Endothelial cell of umbilical vein (primary cell): ENCODE results near the gene ACAP2. TPM values are rescaled to one million over a fixed set of nuclear protein-coding genes. Genes with fewer than 3 reads are reported as not detected.

Experiments
- BruUV-seq: library from RNA; stranded (reverse); fragments of 400-500 nt; replicated peaks from 2 replicates; lab custom pipeline; 2021; lab: Mats Ljungman, UMichigan
- CTCF ChIA-PET: fragments of 300-600, 350-600 bp; sonication (Branson Sonifier 250); formaldehyde crosslinking; loops from one replicate; lab custom pipeline; 2021; ENCODE audit warnings: antibody characterized with exemption, inconsistent platforms; lab: Charles Lee
- POLR2A ChIA-PET: fragments of 300-600, 350-600 bp; sonication (Branson Sonifier 250); formaldehyde crosslinking; loops from one replicate; lab custom pipeline; 2021; ENCODE audit warnings: antibody characterized with exemption, inconsistent platforms; lab: Charles Lee
- DNase-seq: peaks from one replicate; pipeline ENCODE4 v3.0.0-alpha.2; 2011; ENCODE audit warnings: low read depth, low spot score
- FAIRE-seq: peaks from 2 replicates; lab custom pipeline; 2011; peaks lifted over from hg19 to GRCh38; lab: Jason Lieb, UNC
- H2AFZ ChIP-seq: 2 replicates; pipeline ENCODE4 v1.6.0; 2012; ENCODE audit warnings: low read depth, low read length, control low read depth, inconsistent platforms
- H3K27ac ChIP-seq: 2 replicates; pipeline ENCODE4 v1.5.1; 2011; ENCODE audit warnings: low read depth, mild to moderate bottlenecking, control low read depth, low read length, moderate library complexity; ENCODE audit not compliant: insufficient read depth
- H3K27me3 ChIP-seq, 2 experiments: 2 replicates each; pipeline versions ENCODE4 v1.6.0 to v1.6.1; 2011; ENCODE audit warnings: low read length in 2 of 2, mixed read lengths in 1 of 2; ENCODE audit not compliant: control insufficient read depth in 2 of 2, insufficient read depth in 2 of 2
- H3K36me3 ChIP-seq, 2 experiments: 2 replicates in 1 of 2; 3 replicates in 1 of 2; pipeline ENCODE4 v1.5.1; 2011; ENCODE audit warnings: low read length in 2 of 2, mild to moderate bottlenecking in 1 of 2, moderate library complexity in 1 of 2; ENCODE audit not compliant: control insufficient read depth in 2 of 2, insufficient read depth in 2 of 2; ENCODE audit errors: extremely low read depth in 1 of 2
- H3K4me1 ChIP-seq: 3 replicates; pipeline ENCODE4 v1.5.1; 2011; ENCODE audit warnings: mild to moderate bottlenecking, low read length; ENCODE audit not compliant: control insufficient read depth, insufficient read depth; ENCODE audit errors: extremely low read depth
- H3K4me2 ChIP-seq: 2 replicates; pipeline ENCODE4 v1.6.1; 2011; ENCODE audit warnings: low read length, control low read depth, mixed read lengths; ENCODE audit not compliant: insufficient read depth
- H3K4me3 ChIP-seq, 3 experiments: fragments of 200-600 bp in 1 of 3; sonication (generic), shearing (Covaris generic) in 1 of 3; replicated peaks in 1 of 3; 2 replicates each; pipeline ENCODE4 v1.5.1; 2011 to 2016; ENCODE audit warnings: control low read depth in 3 of 3, low read length in 3 of 3, mild to moderate bottlenecking in 2 of 3, inconsistent platforms in 1 of 3, low read depth in 1 of 3, moderate library complexity in 1 of 3; ENCODE audit not compliant: insufficient read depth in 1 of 3
- H3K79me2 ChIP-seq: 2 replicates; pipeline ENCODE4 v1.6.0; 2012; ENCODE audit warnings: low read length, inconsistent platforms; ENCODE audit not compliant: control insufficient read depth, insufficient read depth
- H3K9ac ChIP-seq: replicated peaks from 2 replicates; pipeline ENCODE3; 2011; ENCODE audit warnings: low read length, control low read depth; ENCODE audit not compliant: insufficient read depth; ENCODE audit errors: extremely low read depth
- H3K9me1 ChIP-seq: replicated peaks from 3 replicates; pipeline ENCODE4 v1.6.0; 2011; ENCODE audit warnings: mild to moderate bottlenecking, low read length; ENCODE audit not compliant: control insufficient read depth, insufficient read depth; ENCODE audit errors: extremely low read depth
- H3K9me3 ChIP-seq: replicated peaks from 2 replicates; pipeline ENCODE4 v1.5.1; 2012; ENCODE audit warnings: low read length, inconsistent platforms; ENCODE audit not compliant: control insufficient read depth, insufficient read depth
- H4K20me1 ChIP-seq: replicated peaks from 2 replicates; pipeline ENCODE3; 2011; ENCODE audit warnings: mild to moderate bottlenecking, low read length; ENCODE audit not compliant: control insufficient read depth, insufficient read depth; ENCODE audit errors: extremely low read depth
- CTCF ChIP-seq, 2 donors: IDR thresholded peaks; 1 replicate in 1 of 2; 2 replicates in 1 of 2; pipeline ENCODE4 v1.5.1; 2011; ENCODE audit warnings: low read length in 2 of 2, mild to moderate bottlenecking in 2 of 2, moderate library complexity in 2 of 2, control low read depth in 1 of 2, inconsistent platforms in 1 of 2, low read depth in 1 of 2; ENCODE audit not compliant: insufficient read depth in 1 of 2; ENCODE audit errors: extremely low read depth in 1 of 2
- EZH2 ChIP-seq: IDR thresholded peaks from 2 replicates; pipeline ENCODE4 v1.6.1; 2012; ENCODE audit warnings: borderline replicate concordance, low read depth, mild to moderate bottlenecking, moderate library complexity, low read length, inconsistent platforms; ENCODE audit not compliant: severe bottlenecking
- FOS ChIP-seq: IDR thresholded peaks from 2 replicates; pipeline ENCODE4 v1.6.1; 2011; ENCODE audit warnings: mild to moderate bottlenecking, low read length, moderate library complexity, borderline replicate concordance; ENCODE audit not compliant: insufficient read depth
- GATA2 ChIP-seq: IDR thresholded peaks from 2 replicates; pipeline ENCODE4 v1.7.0; 2011; ENCODE audit warnings: low read depth, mild to moderate bottlenecking, moderate library complexity, mixed read lengths, low read length; ENCODE audit not compliant: insufficient read length, insufficient read depth
- JUN ChIP-seq: IDR thresholded peaks from 2 replicates; pipeline ENCODE4 v1.6.1; 2011; ENCODE audit warnings: borderline replicate concordance, low read depth; ENCODE audit not compliant: insufficient read length, insufficient read depth
- MYC ChIP-seq: IDR thresholded peaks from one replicate; pipeline ENCODE4 v1.6.1; 2011; ENCODE audit warnings: mild to moderate bottlenecking, low read depth, low read length
- POLR2A ChIP-seq: IDR thresholded peaks from 2 replicates; pipeline ENCODE4 v1.6.1; 2012; ENCODE audit warnings: low read depth, mild to moderate bottlenecking, control low read depth, low read length
- POLR2AphosphoS5 ChIP-seq: IDR thresholded peaks from 2 replicates; pipeline ENCODE4 v1.6.1; 2012; ENCODE audit warnings: low read depth, mild to moderate bottlenecking, control low read depth, low read length, moderate library complexity; ENCODE audit not compliant: insufficient read depth
- dilution Hi-C: fragments of 300-500 bp; cut with MboI; formaldehyde crosslinking; loops from one replicate; pipeline ENCODE4 v1.15.0; 2019; ENCODE audit warnings: low sequenced_read_pairs; ENCODE audit not compliant: extremely low pct_ligation_motif_present
- intact Hi-C: fragments of 100-400 bp; cut with micrococcal nuclease; formaldehyde crosslinking; loops from one replicate; pipeline ENCODE4 v1.10.0; 2022
- polyA plus RNA-seq, 4 experiments: library from polyadenylated mRNA; depleted of rRNA in 3 of 4; stranded (reverse) in 3 of 4; unstranded in 1 of 4; fragments of >200 nt; gene quantifications; 2 replicates each; pipeline versions ENCODE4 v1.2.1 to v1.2.3, GENCODE V29; 2011 to 2012; ENCODE audit warnings: missing spikeins in 1 of 4
- total RNA-seq: library from RNA; stranded (reverse); gene quantifications from 2 replicates; pipeline ENCODE4 v1.2.3, GENCODE V29; 2021
- TF ChIP-seq, protein P1 (sequence below): IDR thresholded peaks from 2 replicates; pipeline ENCODE4 v1.6.1; 2011; ENCODE audit not compliant: insufficient read depth, insufficient read length

The ACAP2 gene
- total and polyA plus RNA-seq, 2 donors (not counting 3 experiments of a cell fraction or from before 2014, with no cell fraction given) = 13.6 to 36.9 TPM

GRCh38 chr3:195241592-195242355 lies 201.0 kb downstream of the ACAP2 start:
- H3K4me2 ChIP-seq = no peak overlapping the region
- no peak for TF ChIP-seq POLR2AphosphoS5
- TF ChIP-seq POLR2A = no peak
- no peak for TF ChIP-seq GATA2
- no peak for TF ChIP-seq CTCF (IDR thresholded peaks at IDR 0.05; ENCODE audit: extremely low read depth in 1 of 2, insufficient read depth in 1 of 2, low read depth in 1 of 2, low read length in 2 of 2)
- TF ChIP-seq MYC = no peak
- no peak for TF ChIP-seq FOS
- TF ChIP-seq EZH2 = no peak
- no peak for TF ChIP-seq JUN
- TF ChIP-seq, protein P1, sequence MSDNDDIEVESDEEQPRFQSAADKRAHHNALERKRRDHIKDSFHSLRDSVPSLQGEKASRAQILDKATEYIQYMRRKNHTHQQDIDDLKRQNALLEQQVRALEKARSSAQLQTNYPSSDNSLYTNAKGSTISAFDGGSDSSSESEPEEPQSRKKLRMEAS = no peak
- DNase-seq (no peak), FAIRE-seq (no peak)
- ChIA-PET POLR2A (no interaction called here), CTCF (interaction anchor here (0.6 to 0.7 kb wide), 2 partner anchors 15 to 87 kb away, joined by 3 to 4 read pairs; no protein-coding TSS in a partner anchor)
- peaks cover 3 to 8% of the 10 kb centered on the region in 2 experiments for H3K36me3 ChIP-seq
- H3K4me1 ChIP-seq = peaks cover 8% of the 10 kb centered on the region
- H3K27ac ChIP-seq = no peak overlapping the region
- no peaks in the 10 kb centered on the region for H3K9me1 ChIP-seq
- H3K27me3 ChIP-seq = no peaks in the 10 kb centered on the region
- no TSS peak for BruUV-seq
- no peaks in the 10 kb centered on the region for H3K9me3 ChIP-seq
- H2AFZ ChIP-seq = no peak overlapping the region
- dilution Hi-C loops (loop anchor here (10.0 kb wide), 1 partner anchor 557 kb away; the partner anchor contains the start of gene FAM43A), intact Hi-C loops (no loop called here)
- no peak overlapping the region for H3K4me3 ChIP-seq
- no peak overlapping the region for H3K9ac ChIP-seq
- H3K79me2 ChIP-seq = peaks cover 2% of the 10 kb centered on the region
- H4K20me1 ChIP-seq = no peaks in the 10 kb centered on the region
